GM19395 (cell line): ENCODE results near the gene PLAC9.

ENCODE experiments used
- ATAC-seq: cut with Tn5 transposase; IDR thresholded peaks from one replicate; pipeline ENCODE4 v1.9.1; 2021; ENCODE audit warnings: mild to moderate bottlenecking, moderate library complexity; ENCODE audit not compliant: unreplicated experiment

PLAC9 gene

DNA sequence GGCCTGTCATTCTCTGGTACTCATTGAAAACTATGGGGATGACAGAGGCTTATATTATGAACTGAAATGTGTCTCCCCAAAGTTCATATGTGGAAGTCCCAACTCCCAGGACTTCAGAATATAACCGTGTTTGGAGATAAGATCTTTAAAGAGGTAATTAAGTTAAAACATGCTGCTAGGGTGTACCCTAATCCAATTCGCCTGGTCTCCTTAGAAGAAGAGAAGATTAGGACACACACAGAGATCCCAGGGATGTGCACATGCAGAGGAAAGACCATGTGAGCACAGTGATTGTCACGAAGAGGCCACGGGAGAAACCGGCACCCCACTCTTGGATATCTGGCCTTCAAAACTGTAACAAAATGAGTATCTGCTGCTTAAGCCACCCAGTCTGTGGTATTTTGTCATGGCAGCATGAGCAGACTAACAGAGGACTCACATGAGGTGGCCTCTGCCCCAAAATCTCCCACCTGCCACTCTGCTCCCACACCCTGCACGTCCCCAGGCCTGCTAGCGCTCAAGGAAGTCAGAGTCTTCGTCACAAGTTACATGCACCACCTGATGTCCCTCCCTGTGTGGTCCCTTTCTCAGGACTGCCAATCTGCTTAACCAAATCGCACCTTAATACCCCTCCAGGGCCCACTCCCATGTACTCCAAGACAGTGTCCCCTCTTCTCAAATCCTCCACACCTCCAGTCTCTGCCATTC, 26.8 kb downstream of the PLAC9 start:
- no peak for ATAC-seq

DNA sequence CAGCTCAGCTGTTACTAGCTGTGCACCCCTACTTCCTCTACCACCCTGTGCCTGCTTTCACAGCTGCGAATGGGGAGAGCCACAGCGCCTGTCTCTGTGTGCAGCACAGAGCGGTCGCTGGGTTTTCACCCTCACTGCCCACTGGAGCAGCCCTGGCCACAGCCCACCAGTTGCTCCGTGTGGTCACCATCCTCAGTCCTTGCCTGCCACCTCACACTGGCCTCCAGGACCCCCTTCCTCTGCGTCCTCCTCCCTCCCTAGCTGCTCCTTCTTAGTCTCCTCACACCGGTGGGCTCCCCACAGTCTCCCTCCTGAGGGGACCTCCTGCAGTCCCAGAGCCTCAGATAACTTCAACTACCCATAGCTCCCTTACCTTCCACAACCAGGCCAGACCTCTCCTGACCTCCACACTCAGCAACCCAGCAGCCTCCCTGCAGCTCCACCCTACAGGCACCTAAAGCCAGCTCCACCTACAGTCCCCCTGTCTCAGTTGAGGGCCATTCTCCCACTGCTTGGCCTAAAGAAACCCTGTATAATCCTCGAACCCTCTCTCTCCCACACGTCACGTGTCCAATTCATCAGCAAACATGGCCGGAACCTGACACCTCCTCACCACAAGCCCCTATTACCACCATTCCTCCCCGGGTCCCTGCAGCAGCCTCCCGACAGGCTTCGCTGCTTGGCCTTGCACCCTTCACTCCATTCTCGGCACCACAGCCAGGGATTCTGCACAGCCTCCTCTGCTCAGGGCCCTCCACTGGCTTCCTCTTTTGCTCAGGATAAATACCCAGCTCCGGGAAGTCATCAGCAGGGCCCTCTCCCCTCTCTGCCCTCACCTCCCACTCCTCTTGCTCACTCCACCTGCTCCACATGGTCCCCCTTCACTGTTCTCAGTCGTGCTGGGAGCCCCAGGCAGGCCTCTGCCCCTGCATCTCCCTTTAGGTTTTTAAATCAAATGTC, 28.1 kb downstream of the PLAC9 start:
- ATAC-seq, result no peak

DNA sequence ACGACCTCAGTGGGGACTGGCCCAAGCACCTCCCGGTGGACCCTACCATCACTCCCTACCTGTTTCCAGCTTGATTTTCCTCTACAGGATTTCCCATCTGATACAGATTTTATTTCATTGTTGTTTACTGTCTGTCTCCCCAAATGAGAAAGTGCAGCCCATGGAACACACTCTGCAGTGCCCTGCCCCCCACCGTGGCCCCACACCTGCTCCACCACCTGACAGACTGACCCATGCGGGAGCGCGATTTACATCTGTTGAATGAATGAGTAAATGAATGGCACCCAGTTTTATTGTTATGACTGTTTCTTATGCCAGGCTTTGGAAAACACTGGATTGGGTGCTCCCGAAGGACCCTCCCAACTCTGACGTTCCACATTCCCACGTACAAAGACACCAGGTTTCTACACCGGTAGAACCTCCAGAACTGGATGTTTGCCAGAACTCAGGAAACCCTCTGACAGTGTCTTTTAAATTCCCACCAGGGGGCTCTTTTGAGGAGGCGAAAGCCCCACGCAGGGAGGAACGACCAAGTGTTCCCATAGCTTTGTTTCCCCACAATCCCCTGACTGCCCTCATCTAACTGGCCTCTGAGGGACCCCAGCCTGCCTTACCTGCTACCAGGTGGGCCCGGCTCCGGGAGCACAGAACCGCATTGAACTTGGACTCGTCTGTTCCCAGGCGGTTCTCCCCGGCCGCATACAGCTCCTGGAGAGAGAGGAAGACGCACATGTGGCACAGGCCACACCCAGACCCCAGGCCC, 29.0 kb downstream of the PLAC9 start:
- ATAC-seq, result no peak

DNA sequence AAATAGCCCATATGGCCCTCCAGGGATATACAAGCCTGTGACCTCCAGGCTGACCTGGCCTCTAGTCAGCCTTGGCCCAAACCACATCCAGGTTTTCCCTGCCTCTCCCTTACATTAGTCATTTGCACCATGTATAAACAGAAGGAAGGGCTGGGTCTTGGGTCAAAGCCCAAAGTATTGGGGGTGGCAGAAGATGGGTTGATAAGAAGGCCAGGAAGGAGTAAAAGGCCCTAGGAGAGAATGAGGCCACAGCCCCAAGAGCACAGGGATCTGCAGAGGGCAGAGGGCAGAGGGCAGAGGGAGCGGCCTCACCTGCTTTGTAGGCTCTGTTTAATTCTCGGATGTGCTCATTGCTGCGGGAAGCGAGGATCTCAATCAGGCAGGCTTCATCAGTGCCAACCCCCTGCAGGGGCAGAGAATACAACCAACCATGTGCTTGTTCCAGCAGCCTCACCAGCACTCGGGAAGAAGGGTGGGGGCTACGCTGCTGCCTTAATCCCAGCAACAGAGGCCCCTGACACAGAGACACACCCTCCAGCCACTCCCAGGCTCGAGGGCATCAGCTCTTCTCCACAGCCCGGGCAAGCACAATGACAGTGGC, 31.3 kb downstream of the PLAC9 start:
- ATAC-seq, result no peak

DNA sequence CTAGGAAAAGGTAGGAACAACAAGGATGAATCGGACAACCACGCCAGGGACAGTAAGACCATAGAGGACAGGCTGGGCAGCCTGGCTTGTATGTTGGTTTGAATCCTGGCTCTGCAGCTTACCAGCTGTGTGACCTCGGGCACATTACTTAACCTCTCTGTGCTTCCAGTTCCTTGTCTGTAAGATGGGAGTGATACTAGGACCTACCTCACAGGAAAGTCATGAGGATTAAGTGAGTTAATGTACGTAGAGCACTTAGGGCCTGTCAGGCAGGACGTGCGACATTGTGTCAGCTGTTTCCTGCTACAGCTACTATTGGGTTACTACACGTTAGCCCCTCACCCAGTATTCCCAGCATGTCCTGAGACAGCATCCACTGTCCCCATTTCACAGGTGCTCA, 32.1 kb downstream of the PLAC9 start:
- ATAC-seq, result no peak

DNA sequence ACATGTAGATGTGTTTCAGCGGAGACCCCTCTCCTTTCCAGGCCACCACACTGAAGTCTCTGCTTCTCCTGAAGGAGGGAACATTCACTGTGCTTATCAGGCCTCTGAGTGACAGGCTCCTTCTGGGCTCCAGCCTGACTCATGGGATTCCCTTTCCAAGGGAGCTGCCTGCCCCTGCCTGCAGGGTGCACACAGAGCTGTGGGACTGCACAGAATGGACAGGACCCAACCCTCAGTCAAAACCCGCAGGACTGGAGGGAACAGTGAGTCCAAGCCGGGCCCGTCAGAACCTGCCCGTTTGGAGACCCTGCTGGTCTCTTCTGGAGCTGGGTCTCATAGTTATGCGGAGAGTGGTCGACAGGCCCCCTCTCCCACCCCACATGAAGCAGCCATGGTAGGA, 32.6 kb downstream of the PLAC9 start:
- no peak for ATAC-seq

DNA sequence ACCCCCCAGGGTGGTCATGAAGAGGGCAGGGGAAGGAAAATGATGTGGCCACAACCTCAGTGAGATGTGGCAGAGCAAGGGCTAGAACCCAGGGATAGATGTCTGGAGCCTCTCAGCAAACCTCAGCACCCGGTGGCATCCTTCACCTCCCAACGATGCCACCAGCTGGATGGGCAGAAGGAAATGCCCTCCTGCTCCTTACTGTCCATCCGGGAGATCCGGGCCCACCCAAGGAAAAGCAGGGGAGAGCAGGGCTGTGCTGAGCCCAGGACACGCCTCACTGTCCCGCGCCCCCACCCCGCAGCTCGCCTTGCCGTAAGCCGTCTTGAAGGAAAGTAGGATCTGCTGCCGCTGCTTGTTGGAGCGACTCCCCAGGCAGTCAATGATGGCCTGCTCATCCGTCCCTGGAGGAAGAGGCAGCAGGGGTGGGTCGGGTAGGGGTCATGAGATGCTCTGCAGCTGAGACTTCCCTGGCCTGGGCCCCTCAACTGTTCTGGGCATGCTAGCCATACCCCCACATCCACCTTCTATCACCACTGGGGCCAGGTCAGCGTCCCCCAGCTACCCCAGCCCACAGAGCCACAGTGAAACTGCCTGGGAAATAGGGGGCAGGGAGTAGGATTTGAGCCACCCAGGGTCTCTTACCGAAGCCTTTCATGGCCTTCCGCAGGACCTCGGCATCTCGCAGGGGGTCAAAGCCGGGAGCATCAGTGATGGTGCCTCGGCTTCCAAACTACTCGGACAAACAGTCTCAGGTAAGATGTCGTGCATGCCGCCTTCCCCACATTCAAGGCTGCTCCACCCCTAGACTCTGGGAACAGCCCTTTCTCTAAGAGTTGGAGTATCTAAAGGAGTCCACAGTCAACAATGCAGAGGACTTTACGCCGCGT, 34.3 kb downstream of the PLAC9 start:
- no peak for ATAC-seq

DNA sequence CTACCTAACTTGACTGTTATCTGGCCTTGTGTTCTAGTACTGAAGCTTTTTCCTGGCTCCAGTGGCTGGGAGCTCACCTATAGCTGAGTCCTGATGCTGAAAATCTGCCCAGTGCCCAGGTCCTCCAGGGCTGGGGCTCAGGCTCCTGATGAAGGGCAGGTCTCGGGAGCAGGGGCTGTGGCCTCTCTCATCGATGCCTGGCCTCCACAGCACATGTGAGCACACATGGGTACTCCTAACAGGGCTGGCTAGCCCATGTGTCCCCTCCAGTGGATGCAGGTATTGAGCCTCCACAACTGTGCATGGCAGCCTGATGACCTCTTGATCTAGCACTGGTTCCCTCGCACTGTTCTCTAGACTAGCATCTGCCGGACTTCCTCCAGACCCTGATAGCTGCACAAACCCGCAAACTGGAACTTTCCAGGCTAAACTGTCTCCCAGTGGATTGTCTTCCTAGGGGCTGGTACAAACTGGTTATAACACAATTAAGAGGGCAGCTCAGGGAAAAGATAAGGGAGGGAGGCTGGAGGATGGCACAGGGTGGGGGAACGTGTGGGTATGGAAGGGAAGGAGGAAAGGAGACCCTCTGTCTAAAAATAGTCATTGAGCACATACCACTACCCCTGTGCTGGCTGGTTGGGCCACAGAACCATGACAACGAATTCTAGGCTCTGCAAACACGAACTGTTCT, 35.1 kb downstream of the PLAC9 start:
- ATAC-seq, result no peak

DNA sequence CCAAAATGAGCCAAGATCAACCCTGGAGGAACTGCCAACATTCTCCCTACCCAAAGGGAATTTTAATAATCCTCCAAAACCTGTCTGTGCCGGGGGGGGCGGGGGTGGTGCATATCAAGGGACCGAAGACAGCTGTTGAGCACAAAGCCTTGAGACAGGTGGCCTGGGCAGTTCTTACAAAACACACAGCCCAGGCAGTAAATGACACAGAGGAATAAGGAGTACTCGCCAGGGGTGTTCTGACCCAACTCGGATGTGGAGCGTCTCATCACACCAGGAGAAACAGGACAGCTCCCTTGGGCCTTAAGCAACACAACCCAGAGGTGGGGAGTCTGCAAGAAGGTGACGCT, 35.6 kb downstream of the PLAC9 start:
- no peak for ATAC-seq

DNA sequence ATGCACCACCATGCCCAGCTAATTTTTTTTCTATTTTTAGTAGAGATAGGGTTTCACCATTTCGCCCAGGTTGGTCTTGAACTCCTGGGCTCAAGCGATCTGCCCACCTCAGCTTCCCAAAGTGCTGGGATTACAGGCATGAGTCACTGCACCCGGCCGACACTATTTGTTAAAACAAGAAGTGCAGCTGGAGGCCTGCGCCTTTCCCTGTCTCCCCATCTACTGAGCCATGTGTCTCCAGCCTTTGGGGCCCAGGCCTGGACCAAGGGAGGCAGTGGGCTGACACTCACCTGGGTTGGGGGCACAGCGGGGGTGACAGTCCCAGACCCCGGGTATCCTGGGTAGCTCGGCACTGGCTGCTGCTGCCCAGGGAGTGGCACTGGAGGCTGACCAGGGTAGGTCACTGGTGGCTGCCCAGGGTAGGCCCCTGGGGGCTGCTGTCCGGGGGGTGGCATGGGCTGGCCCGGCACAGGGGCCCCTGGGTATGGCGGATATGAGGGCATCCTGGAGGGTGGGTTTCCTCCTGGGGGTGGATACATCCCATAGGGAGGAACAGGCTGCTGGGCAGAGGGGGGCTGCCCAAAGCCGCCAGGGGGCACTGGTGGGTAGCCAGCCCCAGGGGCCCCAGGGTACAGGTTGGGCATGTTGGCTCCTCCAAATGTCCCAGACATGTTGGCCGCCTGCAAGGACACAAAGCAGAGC, 36.3 kb downstream of the PLAC9 start:
- ATAC-seq, result peak; percentile 53

DNA sequence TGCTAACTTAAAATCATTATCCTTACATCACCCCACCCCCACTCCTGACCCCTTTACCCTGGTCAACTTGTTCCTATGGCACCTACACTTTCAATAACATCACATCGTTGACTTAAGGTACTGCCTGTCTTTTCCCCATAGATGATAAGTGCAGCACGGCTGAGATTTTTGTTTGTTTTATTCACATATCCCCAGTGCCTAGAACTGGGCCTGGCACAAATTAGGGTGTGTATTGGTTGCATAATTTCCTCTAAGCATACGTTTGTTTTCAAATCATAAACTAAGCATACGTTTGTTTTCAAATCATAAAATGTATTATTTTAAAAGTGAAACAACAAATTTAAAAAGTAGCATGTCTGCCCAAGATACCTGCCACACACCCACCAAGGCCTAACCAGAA, 37.5 kb downstream of the PLAC9 start:
- ATAC-seq, result no peak

DNA sequence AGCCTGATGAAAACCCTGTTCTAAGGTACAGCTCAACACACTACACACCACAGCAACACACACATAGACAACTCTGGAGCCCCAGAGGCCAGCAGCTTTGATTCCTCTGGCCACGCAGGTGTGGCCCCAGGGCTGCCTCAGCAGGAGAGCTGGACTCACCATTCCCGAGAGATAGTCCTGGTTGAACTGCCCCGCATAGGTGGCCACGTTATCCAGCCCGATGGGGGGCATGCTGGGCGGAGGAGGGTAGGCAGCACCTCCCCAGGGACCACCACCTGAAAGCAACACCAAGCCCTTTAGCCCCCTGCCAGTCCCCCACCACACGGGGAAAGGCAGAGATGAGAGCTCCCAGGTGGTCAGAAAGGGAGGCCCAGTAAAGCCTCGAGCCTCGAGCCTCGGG, 38.1 kb downstream of the PLAC9 start:
- no peak for ATAC-seq

DNA sequence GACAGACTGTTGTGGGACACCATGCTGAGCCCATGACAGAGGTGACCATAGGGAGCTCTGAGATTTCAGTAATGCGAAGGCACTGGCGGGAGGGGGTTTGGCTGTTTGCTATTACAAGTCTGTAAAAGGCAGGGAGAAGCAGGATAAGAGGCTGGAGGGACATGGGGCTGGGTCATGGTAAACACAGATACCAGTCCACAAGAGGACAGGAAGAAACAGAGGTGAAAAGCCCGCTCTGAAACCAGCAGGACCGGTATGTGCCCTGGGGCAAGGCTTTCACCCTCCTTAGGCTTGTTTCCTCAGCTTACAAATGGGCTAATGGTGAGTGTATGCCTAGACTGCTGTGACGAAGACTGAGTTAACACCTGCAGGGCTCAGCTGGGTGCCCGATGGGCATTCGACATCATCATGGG, 38.7 kb downstream of the PLAC9 start:
- no peak for ATAC-seq

DNA sequence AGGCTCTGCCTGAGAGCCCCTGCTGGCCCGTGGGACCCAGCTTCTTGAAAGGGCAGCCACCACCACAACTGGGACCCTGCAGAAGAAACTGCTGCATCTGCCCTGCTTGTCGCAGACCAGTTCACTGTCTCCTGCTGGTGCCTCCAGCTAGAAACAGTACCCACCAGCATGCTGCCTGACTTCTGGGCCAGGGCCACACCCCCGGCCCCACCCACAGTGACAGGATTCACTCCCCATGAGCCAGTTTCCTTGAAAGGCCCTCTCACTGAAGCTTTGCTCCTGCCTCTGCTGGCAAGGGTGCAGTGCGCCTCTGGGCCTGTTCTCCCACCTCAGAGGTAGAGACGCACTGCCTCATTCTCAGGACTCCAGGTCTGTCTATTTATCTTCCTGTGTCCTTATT, 40.4 kb downstream of the PLAC9 start:
- no peak for ATAC-seq

DNA sequence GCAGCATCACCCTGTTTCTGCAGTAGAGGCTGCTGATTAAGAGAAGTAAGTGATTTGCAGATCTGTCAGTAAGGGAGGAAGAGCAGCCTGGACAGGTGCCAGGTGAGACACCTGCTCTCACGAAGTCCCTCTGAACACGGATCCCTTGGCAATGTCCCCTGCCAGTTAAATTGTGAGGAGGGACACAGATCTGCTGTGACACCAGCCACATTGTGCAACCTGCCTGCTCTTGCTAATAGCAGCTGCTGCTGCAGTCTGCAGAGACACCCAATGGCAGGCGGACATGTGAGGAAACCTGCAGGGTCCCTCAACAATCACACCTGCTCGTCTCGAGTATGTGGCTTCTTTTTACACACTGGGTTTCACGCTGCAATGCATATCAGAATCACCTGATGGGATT, 40.9 kb downstream of the PLAC9 start:
- no peak for ATAC-seq

DNA sequence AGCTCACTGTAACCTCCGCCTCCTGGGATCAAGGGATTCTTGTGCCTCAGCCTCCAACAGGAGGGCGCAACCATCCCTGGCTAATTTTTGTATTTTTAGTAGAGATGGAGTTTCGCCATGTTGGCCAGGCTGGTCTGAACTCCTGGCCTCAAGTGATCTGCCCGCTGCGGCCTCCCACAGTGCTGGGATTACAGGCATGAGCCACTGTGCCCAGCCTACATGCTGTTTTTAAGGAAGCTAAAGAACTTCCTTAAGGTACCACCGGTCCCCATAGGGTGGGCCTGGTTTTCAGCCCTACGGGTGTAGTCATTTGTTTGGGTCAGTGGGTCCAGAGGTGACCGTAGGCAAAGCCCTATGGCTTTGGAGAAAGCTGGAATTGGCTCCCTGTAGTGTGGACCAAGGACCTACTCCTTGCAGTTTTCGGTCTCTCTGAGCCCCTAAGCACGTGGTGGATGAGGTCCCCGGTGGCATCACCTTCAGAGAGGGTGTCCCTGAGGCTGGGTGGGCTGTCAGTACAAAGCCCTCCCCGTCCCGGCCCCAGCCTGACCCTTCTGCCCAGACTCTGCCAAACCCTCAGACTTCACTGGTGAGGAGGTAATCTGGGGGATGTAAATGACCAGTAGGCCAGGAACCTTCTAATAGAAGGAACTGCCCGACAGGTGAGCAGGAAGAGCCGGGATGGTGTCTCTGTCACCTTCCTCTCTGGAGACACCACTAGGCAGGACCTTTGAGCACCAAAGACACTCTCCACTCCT, 42.3 kb downstream of the PLAC9 start:
- no peak for ATAC-seq

DNA sequence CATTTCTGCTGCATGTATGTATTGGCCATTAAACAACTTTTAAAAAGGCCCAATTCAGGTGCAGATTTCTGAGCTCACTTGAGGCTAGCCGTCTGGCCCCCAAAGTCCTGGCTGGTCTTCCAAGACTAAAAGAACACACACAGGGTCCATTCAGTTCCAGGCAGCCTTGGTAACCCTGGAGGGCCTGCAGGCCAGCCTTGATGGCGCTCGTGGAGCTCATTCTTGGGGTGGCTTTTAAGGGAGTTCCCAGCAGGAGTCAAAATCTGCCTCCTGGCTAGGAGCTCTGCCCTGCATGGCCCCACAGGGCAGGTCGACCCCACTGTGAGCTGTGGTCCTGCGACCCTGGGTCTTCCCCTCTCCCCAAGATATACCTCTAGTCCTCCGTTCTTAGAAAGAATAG, 44.0 kb downstream of the PLAC9 start:
- ATAC-seq, result no peak
